ENCODE data around the gene USP7.

Gene USP7

DNA sequence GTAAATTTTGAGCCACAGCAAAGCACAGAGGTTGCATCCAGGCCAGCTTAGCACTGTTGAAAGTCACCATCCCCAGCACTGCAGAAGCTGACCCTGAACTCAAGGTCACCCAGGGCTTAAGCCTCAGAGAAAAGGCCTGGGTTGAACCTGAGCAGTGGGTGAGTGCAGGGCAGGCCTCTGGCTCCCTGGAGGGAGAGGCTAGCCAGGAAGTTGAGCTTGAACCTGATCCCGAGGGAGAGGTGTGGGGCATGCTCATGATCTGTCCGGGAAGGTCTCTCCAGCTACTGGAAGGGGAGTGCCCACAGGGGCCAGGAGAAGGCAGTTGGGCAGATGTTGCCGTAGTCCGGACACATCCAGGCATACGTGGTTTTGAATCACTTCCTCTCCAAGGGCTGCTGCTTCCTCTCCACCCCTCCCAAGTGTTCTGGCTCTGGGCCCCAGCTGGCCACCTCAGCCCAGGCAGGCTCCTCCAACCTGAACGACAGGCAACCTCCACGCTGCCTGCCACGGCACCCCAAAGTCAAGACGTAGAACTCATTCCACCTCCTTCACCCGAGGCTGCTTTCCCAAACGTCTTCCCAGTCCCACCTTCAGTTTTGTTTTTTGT is 113.3 kb downstream of the USP7 start:
- no peak overlapping the region for H3K27ac ChIP-seq
- TF ChIP-seq ZFX (IDR thresholded peaks at IDR 0.05; ENCODE audit: borderline replicate concordance), result no peak
- TF ChIP-seq, protein P1, sequence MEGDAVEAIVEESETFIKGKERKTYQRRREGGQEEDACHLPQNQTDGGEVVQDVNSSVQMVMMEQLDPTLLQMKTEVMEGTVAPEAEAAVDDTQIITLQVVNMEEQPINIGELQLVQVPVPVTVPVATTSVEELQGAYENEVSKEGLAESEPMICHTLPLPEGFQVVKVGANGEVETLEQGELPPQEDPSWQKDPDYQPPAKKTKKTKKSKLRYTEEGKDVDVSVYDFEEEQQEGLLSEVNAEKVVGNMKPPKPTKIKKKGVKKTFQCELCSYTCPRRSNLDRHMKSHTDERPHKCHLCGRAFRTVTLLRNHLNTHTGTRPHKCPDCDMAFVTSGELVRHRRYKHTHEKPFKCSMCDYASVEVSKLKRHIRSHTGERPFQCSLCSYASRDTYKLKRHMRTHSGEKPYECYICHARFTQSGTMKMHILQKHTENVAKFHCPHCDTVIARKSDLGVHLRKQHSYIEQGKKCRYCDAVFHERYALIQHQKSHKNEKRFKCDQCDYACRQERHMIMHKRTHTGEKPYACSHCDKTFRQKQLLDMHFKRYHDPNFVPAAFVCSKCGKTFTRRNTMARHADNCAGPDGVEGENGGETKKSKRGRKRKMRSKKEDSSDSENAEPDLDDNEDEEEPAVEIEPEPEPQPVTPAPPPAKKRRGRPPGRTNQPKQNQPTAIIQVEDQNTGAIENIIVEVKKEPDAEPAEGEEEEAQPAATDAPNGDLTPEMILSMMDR (IDR thresholded peaks at IDR 0.05), result no peak

DNA sequence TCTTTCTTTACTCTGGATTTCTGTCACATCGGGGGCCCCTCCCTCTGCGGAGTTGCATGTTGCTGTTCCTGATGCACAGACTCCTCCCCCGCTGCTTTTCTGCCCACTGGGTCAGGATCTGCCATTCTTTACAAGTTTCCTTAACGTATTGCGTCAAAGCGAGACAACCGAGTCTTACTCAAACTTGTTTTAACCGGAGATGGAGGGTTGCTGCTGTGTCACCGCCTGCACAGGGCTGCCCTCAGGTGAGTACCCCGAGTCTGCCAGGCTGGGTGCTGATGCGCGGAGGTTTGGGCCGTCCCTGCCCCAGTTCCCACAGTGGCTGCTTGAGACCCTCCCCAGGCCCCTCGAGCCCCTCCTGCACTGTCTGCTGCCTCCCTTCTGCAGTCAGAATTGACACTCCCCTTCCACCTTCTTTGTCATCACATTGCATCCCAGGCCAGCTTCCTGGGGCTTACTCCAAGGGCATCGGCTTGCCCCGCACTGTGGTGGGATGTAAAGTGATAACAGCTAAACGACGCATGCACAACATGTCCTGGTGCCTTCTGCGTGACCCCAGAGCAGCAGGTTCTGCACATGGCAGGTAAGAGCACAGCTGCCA is 114.2 kb downstream of the USP7 start:
- no peak for TF ChIP-seq ZFX (IDR thresholded peaks at IDR 0.05; ENCODE audit: borderline replicate concordance)
- H3K27ac ChIP-seq, result no peak overlapping the region

DNA sequence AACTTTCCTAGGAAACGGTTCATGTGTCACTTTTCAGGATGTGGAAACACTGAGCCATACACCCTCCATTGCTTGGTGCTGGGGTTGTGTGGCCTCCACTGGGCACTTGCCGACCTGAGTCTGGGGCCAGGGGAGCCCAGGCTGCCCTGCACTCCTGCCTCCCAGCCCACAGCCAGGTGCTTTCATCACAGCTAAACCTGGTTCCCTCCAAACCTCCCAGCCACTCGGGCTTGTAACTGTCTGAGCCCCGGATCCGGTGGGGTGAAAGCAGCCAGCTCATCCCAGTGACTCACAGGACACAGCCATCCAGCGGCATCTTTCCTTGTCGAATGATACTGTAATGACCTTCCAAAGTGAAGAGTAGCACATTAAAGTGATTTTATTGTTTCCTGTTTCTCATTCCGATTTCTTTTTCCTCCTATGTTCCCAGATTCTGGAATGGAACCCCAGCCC is 114.7 kb downstream of the USP7 start:
- no peak overlapping the region for H3K27ac ChIP-seq
- TF ChIP-seq ZFX (IDR thresholded peaks at IDR 0.05; ENCODE audit: borderline replicate concordance), result no peak
- TF ChIP-seq, protein P1 (IDR thresholded peaks at IDR 0.05), result no peak

DNA sequence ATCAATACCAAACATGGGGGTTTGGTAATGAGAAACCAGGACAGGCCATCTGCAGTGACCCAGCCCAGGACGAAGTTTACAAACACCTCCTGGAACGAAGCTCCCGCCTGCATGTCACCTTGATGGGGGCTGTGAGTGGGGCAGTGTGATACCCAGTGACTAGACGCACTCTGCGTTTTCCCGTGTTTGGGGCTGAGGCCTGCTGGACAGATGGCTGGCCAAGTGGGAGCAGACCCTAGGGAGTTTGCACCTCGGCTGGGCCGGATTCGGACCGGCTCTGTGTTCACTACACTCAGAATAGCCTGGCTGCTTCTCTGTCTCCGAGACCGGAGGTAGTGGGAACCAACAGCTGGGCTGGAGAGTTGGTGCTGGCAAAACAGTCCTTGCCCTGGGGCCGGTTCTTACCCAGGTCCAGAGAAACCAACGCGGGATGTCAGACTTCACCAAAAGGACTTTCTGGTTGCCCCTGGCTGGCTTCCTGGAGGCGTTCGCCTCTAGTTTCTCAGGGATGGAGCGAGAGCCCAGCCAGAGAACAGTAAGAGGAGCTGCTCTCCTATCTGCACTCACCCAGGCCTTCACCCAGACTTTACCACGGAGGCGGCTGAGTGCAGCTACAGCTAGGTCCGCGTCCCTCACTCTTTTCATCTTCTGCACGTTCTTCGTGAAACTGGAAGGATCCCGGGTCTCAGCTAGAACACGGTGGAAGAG is 115.3 kb downstream of the USP7 start:
- H3K27ac ChIP-seq, result no peak overlapping the region
- no peak for TF ChIP-seq ZFX (IDR thresholded peaks at IDR 0.05; ENCODE audit: borderline replicate concordance)
- TF ChIP-seq, protein P1 (IDR thresholded peaks at IDR 0.05), result no peak

DNA sequence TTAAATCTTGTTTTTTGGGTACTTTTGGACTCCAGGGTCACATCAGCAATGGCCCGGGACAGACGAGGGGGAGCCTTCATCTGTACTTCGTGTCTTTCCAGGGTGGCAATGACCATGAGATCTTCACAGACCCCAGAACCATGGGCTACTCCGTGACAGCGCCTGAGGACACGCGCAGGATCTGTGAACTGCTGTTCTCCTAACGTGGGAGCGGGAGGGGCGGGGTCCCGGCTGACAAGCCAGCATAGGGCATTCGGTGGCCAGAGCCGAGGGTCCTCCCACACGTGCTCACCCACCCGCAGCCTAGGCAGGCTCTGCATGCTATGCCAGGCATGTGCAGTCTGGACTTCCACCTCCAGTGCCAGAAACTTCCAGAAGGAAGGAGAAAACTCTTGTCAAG is 116.1 kb downstream of the USP7 start:
- H3K27ac ChIP-seq, result no peak overlapping the region

DNA sequence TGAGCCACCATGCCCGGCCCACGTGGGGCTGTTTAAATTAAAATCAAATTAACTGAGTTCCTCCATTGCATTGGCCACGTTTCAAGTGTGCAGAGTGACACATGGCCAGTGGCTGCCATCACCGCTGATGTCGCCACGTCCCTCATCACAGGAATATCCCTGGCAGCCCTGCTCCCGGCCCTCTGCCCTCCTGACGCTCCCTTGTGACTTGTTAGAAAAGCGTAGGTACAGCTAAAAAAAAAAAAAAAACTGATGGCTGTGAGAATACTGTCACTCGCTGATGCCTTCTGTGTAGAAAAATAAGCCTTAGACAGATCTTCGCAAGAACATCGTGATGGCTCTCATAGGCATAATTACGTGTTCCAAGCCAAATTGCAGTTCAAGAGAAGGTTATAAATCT is 116.6 kb downstream of the USP7 start:
- no peak for TF ChIP-seq ZFX (IDR thresholded peaks at IDR 0.05; ENCODE audit: borderline replicate concordance)
- TF ChIP-seq, protein P1 (IDR thresholded peaks at IDR 0.05), result no peak
- no peak overlapping the region for H3K27ac ChIP-seq

More for the DNA sequence above, 116.1 kb downstream of the USP7 start:
- TF ChIP-seq ZFX (IDR thresholded peaks at IDR 0.05; ENCODE audit: borderline replicate concordance), result no peak
- TF ChIP-seq, protein P1 (IDR thresholded peaks at IDR 0.05), result no peak

DNA sequence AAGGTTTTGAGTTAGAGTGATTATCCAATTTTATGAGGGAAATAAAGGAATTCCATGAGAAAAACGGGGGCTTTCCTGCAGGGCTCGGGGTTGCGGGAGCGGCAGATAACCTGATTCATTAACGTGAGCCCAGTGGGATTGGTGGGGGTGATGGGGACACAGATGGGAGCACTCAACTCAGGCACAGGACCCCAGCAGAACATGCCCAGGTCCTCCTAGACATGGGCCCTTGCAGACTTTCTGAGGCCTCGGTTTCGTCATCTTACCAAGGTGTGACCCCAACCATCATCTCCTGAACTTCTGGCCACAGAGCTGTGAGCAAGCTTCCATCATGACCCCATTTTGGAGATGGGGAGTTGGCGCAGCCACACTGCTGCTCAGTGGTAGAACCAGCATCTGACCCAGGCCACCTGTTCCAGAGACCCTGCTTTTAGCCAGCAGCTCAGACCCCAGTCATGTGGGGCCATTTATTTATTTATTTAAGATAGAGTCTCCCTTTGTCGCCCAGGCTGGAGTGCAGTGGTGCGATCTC is 117.2 kb downstream of the USP7 start:
- H3K27ac ChIP-seq, result no peak overlapping the region
- TF ChIP-seq, protein P1 (IDR thresholded peaks at IDR 0.05), result no peak
- no peak for TF ChIP-seq ZFX (IDR thresholded peaks at IDR 0.05; ENCODE audit: borderline replicate concordance)

Data from 22Rv1 (cell line).